Kidney capillary endothelial cell (primary cell): Measurements from ENCODE around the gene FAM193A.
"Not testable (repeated sequence)": the region's sequence is repeated elsewhere in the genome, so short reads cannot be mapped to it uniquely, and the experiment has no call there.

ENCODE experiments used
- DNase-seq: peaks from one replicate; pipeline ENCODE4 v3.0.0-alpha.2; 2018; ENCODE audit warnings: low spot score

Gene FAM193A

GRCh38 chr4:2514944-2515343 is 21.5 kb upstream of the FAM193A start:
- DNase-seq, result not testable (repeated sequence)

GRCh38 chr4:2515830-2516550 is 20.5 kb upstream of the FAM193A start:
- no peak for DNase-seq

GRCh38 chr4:2516635-2517034 is 19.8 kb upstream of the FAM193A start:
- DNase-seq, result no peak

GRCh38 chr4:2526559-2526958 is 9.9 kb upstream of the FAM193A start:
- DNase-seq, result no peak

GRCh38 chr4:2534904-2535375 is 1.5 kb upstream of the FAM193A start:
- DNase-seq, result peak; percentile 7

DNA sequence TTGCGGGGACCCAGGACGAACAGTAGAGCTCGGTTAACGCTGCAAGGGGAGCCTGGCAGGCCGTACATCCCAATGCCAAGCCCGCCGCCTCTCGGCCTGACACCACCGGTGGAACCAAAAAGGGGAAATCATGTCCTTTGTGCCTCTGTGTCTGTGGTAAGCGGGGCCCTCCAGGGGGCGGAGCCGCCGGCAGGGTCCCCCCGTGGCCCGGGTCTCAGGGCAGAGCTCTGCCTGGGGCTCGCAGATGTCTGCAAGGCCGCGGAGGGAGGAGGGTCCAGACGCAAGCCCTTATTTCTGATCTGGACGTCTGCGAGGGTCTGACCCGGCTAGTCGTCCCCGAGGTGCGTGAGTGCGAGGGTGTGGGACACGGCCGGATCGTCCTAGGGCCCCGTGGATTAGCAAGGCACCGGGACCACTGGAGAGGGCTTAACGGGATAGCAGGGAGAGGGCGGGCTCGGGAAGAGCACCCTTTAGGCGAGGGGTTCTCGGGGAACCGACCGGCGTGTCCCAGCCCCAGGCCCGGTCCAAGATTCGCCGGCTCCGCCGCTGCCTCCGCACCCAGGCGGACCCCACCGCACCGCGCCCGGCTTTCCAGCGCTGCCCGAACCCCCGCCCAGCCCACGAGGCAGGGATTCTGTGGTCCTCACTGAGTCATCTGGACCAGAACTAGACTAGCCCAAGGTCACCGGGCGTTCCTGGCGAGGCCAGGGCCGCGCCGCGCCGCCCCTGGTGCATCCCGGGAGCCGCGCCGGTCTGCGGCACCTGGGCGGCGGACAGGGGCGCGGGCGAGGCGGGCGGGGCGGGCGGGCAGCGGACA is 863 bp upstream of the FAM193A start:
- peak; percentile 18 for DNase-seq

DNA sequence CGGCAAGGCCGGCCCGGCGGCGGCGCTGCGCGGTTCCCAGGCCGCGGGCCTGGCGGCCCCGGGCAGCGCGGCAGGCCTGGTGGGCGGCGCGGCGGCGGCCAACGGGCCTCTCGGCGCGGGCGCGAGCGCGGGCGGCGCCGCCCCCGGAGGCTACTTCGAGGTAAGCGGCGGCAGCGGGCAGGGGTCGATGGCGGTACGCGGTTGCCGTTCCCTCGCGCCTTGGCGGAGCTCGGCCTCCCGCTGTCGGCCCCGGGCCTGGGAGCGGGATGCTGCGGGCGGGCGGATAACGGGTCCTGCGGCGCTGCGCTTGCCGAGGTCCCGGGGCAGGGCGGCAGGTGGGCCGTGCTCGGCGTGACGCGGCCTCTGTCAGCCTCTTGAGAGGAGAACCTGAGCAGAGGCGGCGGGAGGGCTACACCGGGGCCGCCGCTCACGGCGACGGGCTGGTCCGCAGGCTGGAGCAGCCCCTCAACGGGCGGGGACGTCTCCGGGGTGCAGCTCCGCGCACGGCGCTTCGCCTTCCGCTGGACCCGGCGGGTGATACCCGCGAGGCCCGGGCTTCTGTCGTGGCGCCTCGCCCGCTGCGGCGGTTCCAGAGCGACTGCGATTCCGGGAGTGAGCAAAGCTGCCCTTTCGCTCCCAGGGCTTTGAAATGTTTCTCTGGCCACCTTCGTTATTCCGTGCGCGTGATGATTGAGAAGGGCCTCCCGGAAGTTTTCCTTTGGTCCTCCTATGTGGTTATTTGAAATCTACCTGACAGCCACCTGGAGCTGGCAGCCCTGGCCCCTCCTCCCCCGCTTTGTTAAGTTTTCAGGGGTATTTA is 774 bp downstream of the FAM193A start:
- peak; percentile 9 for DNase-seq

DNA sequence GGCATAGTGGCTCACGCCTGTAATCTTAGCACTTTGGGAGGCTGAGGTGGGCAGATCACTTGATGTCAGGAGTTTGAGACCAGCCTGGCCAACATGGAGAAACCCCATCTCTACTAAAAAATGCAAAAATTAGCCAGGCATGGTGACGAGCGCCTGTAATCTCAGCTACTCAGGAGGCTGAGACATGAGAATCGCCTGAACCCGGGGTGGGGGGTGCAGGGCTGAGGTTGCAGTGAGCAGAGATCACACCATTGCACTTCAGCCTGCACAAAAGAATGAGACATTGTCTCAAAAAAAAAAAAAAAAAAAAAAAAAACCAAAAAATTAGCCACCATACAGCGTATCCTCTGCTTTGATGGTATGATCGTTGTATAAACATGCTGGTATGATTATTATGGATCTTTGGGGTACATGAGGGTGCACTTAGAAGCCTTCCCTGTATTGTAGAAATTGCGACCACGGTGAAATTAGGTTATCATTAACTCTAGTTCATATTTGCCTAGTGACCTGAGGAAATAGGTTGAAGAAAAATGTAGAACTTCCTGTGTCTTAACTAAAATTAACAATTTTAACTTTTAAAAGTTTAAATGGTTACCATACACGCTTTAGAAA is 7.2 kb downstream of the FAM193A start:
- DNase-seq, result not testable (repeated sequence)

GRCh38 chr4:2545321-2546013 is 9.0 kb downstream of the FAM193A start:
- DNase-seq, result no peak

GRCh38 chr4:2546286-2546823 is 9.9 kb downstream of the FAM193A start:
- DNase-seq, result no peak

DNA sequence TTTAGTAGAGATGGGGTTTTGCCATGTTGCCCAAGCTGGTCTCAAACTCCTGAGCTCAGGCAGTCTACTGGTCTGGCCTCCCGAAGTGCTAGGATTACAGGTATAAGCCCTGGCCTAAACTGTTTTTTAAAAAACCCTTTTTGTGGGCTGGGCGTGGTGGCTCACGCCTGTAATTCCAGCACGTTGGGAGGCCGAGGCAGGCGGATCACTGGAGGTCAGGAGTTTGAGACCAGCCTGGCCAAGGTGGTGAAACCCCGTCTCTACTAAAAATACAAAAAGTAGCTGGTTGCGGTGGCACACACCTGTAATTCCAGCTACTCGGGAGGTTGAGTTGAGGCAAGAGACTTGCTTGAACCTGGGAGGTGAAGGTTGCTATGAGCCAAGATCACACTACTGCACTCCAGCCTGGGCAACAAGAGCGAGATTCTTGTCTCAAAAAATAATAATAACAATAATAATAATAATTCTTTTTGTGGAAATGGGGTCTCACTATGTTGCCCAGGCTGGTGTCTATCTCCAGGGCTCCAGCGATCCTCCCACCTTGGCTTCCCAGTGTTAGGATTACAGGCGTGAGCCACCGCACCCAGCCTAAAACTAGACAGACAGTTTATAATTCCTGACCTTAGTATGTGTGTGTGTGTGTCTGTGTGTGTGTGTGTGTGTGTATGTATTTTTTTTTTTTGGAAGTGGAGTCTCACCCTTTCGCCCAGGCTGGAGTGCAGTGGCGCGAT is 10.7 kb downstream of the FAM193A start:
- not testable (repeated sequence) for DNase-seq

GRCh38 chr4:2551118-2551517 is 14.7 kb downstream of the FAM193A start:
- no peak for DNase-seq

DNA sequence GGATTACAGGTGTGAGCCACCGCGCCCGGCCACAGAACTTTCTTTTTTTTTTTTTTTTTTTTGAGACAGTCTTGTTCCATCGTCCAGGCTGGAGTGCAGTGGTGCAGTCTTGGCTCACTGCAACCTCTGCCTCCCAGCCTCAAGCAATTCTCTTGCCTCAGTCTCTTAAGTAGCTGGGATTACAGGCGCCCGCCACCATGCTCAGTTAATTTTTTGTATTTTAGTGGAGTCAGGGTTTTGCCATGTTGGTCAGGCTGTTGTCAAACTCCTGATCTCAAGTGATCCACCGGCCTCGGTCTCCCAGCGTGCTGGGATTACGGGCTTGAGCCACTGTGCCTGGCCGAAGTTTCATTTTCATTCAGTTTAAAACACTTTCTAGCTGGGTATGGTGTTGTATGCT is 16.4 kb downstream of the FAM193A start:
- DNase-seq, result no peak

GRCh38 chr4:2558301-2558700 is 21.9 kb downstream of the FAM193A start:
- no peak for DNase-seq

DNA sequence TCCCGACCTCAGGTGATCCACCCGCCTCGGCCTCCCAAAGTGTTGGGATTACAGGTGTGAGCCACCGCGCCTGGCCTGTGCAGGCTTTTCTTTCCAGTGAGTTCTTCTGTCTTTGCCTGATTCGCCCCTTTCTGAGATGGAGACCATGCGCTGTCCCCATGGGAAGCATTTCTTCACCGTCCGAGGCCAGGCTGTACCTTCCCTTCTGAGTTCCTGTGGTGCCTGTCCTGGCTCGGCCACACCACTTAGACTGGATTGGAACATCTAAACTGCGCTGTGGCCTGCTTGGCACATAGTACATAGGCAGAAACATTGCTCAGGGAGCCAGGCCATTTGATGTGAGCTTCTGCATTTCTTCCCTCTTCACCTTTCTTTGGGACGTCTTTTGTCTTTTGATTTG is 23.7 kb downstream of the FAM193A start:
- no peak for DNase-seq

GRCh38 chr4:2565533-2565932 is 29.1 kb downstream of the FAM193A start:
- DNase-seq, result no peak

- DNase-seq, result no peak
These were observed 33.6 kb downstream of the FAM193A start for GRCh38 chr4:2570036-2570435.

GRCh38 chr4:2570551-2571222 is 34.2 kb downstream of the FAM193A start:
- peak; percentile 7 for DNase-seq

- no peak for DNase-seq
These were observed 35.6 kb downstream of the FAM193A start for GRCh38 chr4:2572076-2572475.

DNA sequence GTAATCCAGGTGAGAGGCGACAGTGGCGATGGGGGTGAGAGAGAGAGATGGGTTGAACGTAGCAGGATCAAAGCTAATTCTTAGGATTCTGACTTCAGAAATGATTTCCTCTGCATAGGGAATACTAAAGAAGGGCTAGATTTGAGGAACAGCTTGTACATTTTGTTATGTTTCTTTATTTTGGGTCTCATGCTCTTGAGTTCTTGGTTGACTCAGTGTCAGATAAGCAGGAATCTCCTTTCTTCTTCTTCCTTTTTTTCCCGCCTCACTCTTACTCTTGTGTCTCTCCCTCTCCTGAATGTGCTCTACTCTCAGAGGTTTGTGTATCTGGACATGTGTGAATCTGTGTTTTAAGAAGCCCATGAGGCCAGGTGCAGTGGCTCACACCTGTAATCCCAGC is 36.4 kb downstream of the FAM193A start:
- DNase-seq, result no peak
